ENCODE results near the gene TTBK2.

DNA sequence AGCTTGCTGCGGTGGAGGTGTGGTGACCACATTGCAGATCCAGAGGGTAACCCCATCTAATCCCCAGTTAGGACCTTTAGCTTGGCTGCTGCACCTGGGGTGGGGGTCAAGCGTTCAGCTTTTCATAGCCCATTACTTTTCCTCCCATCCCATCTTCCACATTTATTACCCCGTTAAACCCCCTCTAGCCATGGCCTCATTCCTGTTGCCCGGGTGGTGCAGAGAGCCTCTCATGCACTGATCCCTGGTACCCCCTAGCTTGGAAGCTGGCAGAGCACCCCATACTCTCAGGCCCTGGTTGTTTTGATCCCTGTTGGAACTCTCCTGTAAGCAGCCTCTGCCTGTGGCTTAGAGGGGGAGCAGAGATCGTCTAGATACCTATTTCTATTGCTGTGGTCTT lies 204.5 kb downstream of the TTBK2 start:
- TF ChIP-seq, protein P1, sequence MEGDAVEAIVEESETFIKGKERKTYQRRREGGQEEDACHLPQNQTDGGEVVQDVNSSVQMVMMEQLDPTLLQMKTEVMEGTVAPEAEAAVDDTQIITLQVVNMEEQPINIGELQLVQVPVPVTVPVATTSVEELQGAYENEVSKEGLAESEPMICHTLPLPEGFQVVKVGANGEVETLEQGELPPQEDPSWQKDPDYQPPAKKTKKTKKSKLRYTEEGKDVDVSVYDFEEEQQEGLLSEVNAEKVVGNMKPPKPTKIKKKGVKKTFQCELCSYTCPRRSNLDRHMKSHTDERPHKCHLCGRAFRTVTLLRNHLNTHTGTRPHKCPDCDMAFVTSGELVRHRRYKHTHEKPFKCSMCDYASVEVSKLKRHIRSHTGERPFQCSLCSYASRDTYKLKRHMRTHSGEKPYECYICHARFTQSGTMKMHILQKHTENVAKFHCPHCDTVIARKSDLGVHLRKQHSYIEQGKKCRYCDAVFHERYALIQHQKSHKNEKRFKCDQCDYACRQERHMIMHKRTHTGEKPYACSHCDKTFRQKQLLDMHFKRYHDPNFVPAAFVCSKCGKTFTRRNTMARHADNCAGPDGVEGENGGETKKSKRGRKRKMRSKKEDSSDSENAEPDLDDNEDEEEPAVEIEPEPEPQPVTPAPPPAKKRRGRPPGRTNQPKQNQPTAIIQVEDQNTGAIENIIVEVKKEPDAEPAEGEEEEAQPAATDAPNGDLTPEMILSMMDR (IDR thresholded peaks at IDR 0.05 in 4 of 5, conservative IDR thresholded peaks at IDR 0.05 in 1 of 5) = no peak
- TF ChIP-seq POLR2A (IDR thresholded peaks at IDR 0.05) = no peak

Measured in gastrocnemius medialis (tissue), 4 donors.